H9 (cell line): ENCODE results near the gene RASSF5. TPM values are rescaled to one million over a fixed set of nuclear protein-coding genes. Genes with fewer than 3 reads are reported as not detected.

Experiments used
- DNase-seq: peaks from one replicate; pipeline ENCODE4 v3.0.0-alpha.2; 2017
- H2AFZ ChIP-seq: one replicate; pipeline ENCODE4 v1.6.1; 2013; ENCODE audit warnings: mild to moderate bottlenecking, low read length, control low read depth, moderate library complexity
- H2AK5ac ChIP-seq: 2 replicates; pipeline ENCODE4 v1.6.1; 2013; ENCODE audit warnings: low read length, control low read depth, mixed read lengths; ENCODE audit not compliant: insufficient read length
- H2BK120ac ChIP-seq: one replicate; pipeline ENCODE4 v1.6.1; 2013; ENCODE audit warnings: low read depth, mild to moderate bottlenecking, low read length, control low read depth, inconsistent platforms; ENCODE audit not compliant: poor library complexity, severe bottlenecking
- H2BK12ac ChIP-seq: 2 replicates; pipeline ENCODE4 v1.6.1; 2013; ENCODE audit warnings: low read length, control low read depth, mixed read lengths, low read depth; ENCODE audit not compliant: insufficient read length
- H2BK15ac ChIP-seq: 2 replicates; pipeline ENCODE4 v1.6.1; 2013; ENCODE audit warnings: low read depth, low read length, control low read depth
- H2BK20ac ChIP-seq: one replicate; pipeline ENCODE4 v1.6.1; 2013; ENCODE audit warnings: low read depth, mild to moderate bottlenecking, low read length, control low read depth, inconsistent platforms; ENCODE audit not compliant: poor library complexity, severe bottlenecking
- H2BK5ac ChIP-seq: 2 replicates; pipeline ENCODE4 v1.6.1; 2013; ENCODE audit warnings: low read length, control low read depth, mixed read lengths; ENCODE audit not compliant: insufficient read length
- H3K14ac ChIP-seq: 2 replicates; pipeline ENCODE4 v1.6.1; 2013; ENCODE audit warnings: low read length, control low read depth; ENCODE audit not compliant: insufficient read depth
- H3K18ac ChIP-seq: 2 replicates; pipeline ENCODE4 v1.6.1; 2013; ENCODE audit warnings: low read depth, mild to moderate bottlenecking, mixed read lengths, low read length, control low read depth; ENCODE audit not compliant: insufficient read length
- H3K23ac ChIP-seq: 2 replicates; pipeline ENCODE4 v1.6.1; 2013; ENCODE audit warnings: low read length, control low read depth, mixed read lengths, low read depth; ENCODE audit not compliant: insufficient read length
- H3K23me2 ChIP-seq: 2 replicates; pipeline ENCODE4 v1.6.1; 2013; ENCODE audit warnings: low read depth, mild to moderate bottlenecking, mixed read lengths, low read length, control low read depth; ENCODE audit not compliant: insufficient read length, poor library complexity, severe bottlenecking
- H3K27ac ChIP-seq: 2 replicates; pipeline ENCODE4 v1.5.1; 2013; ENCODE audit warnings: low read length, control low read depth, mixed read lengths, low read depth; ENCODE audit not compliant: insufficient read length
- H3K27me3 ChIP-seq: 2 replicates; pipeline ENCODE4 v1.6.1; 2013; ENCODE audit warnings: low read length, control low read depth, inconsistent platforms; ENCODE audit not compliant: insufficient read depth
- H3K4ac ChIP-seq: 2 replicates; pipeline ENCODE4 v1.6.1; 2013; ENCODE audit warnings: low read depth, mild to moderate bottlenecking, control low read depth, inconsistent platforms, low read length, moderate library complexity
- H3K4me1 ChIP-seq: 2 replicates; pipeline ENCODE4 v1.6.1; 2013; ENCODE audit warnings: low read length, control low read depth, inconsistent platforms; ENCODE audit not compliant: insufficient read depth
- H3K4me2 ChIP-seq: 2 replicates; pipeline ENCODE4 v1.6.1; 2013; ENCODE audit warnings: low read length, control low read depth, mixed read lengths; ENCODE audit not compliant: insufficient read length, insufficient read depth
- H3K56ac ChIP-seq: 2 replicates; pipeline ENCODE4 v1.6.1; 2013; ENCODE audit warnings: low read depth, mild to moderate bottlenecking, mixed read lengths, low read length, control low read depth; ENCODE audit not compliant: insufficient read length
- H3K79me1 ChIP-seq: 2 replicates; pipeline ENCODE4 v1.6.1; 2013; ENCODE audit warnings: low read depth, mild to moderate bottlenecking, moderate library complexity, low read length, control low read depth, inconsistent platforms; ENCODE audit not compliant: insufficient read depth, poor library complexity, severe bottlenecking
- H3K79me2 ChIP-seq: 2 replicates; pipeline ENCODE4 v1.6.1; 2013; ENCODE audit warnings: low read length, control low read depth, inconsistent platforms; ENCODE audit not compliant: insufficient read depth
- H3K9ac ChIP-seq: 2 replicates; pipeline ENCODE4 v1.6.1; 2013; ENCODE audit warnings: low read length, control low read depth, mixed read lengths; ENCODE audit not compliant: insufficient read length; ENCODE audit errors: extremely low read depth
- H3K9me3 ChIP-seq: one replicate; pipeline ENCODE4 v1.6.1; 2013; ENCODE audit warnings: low read depth, low read length, inconsistent platforms; ENCODE audit not compliant: control insufficient read depth
- H3T11ph ChIP-seq: one replicate; pipeline ENCODE4 v1.6.1; 2013; ENCODE audit warnings: mild to moderate bottlenecking, low read length, control low read depth, inconsistent platforms
- H4K20me1 ChIP-seq: one replicate; pipeline ENCODE4 v1.6.1; 2013; ENCODE audit not compliant: control insufficient read depth, insufficient read length, insufficient read depth
- H4K5ac ChIP-seq: 2 replicates; pipeline ENCODE4 v1.6.1; 2013; ENCODE audit warnings: low read depth, mild to moderate bottlenecking, mixed read lengths, low read length, control low read depth; ENCODE audit not compliant: insufficient read length
- H4K8ac ChIP-seq: replicated peaks from 2 replicates; pipeline ENCODE4 v1.6.1; 2013; ENCODE audit warnings: low read length, control low read depth, mixed read lengths, low read depth; ENCODE audit not compliant: insufficient read length
- H4K91ac ChIP-seq: 2 replicates; pipeline ENCODE4 v1.6.1; 2013; ENCODE audit warnings: low read depth, mild to moderate bottlenecking, moderate library complexity, mixed read lengths, low read length, control low read depth; ENCODE audit not compliant: insufficient read length
- H3K27ac Mint-ChIP-seq, 3 experiments: 2 replicates in 2 of 3; 3 replicates in 1 of 3; pipeline ENCODE4 v1.8.0; 2020 to 2021; ENCODE audit warnings: mixed read lengths in 3 of 3, mild to moderate bottlenecking in 1 of 3, moderate library complexity in 1 of 3
- H3K27me3 Mint-ChIP-seq: 2 replicates; pipeline ENCODE4 v1.8.0; 2021; ENCODE audit warnings: low read depth, mild to moderate bottlenecking, moderate library complexity, mixed read lengths
- H3K36me3 Mint-ChIP-seq, 3 experiments: 2 replicates in 2 of 3; 3 replicates in 1 of 3; pipeline ENCODE4 v1.8.0; 2020 to 2021; ENCODE audit warnings: low read depth in 3 of 3, mixed read lengths in 3 of 3; ENCODE audit not compliant: insufficient read depth in 1 of 3
- H3K4me1 Mint-ChIP-seq, 2 experiments: 2 replicates each; pipeline ENCODE4 v1.8.0; 2020; ENCODE audit warnings: mixed read lengths in 2 of 2
- H3K4me3 Mint-ChIP-seq, 2 experiments: 2 replicates in 1 of 2; 3 replicates in 1 of 2; pipeline ENCODE4 v1.8.0; 2020 to 2021; ENCODE audit warnings: mild to moderate bottlenecking in 2 of 2, mixed read lengths in 2 of 2, moderate library complexity in 1 of 2
- H3K9me3 Mint-ChIP-seq, 2 experiments: 2 replicates in 1 of 2; 3 replicates in 1 of 2; pipeline ENCODE4 v1.8.0; 2020; ENCODE audit warnings: mild to moderate bottlenecking in 2 of 2, mixed read lengths in 2 of 2, moderate library complexity in 1 of 2
- WGBS: extraction: QIAGEN DNeasy Blood & Tissue Kit; methylation state at CpG from one replicate; pipeline ENCODE4 v1.1.7; 2013; ENCODE audit warnings: missing lambda C conversion rate, low lambda C conversion rate, mixed read lengths; ENCODE audit not compliant: insufficient read length; ENCODE audit errors: extremely low coverage; 5-methylcytosine and 5-hydroxymethylcytosine counted together
- total RNA-seq: library from RNA; stranded (reverse); gene quantifications from 2 replicates; pipeline ENCODE4 v1.2.1, GENCODE V29; 2021
- TF ChIP-seq, protein P1 (sequence below): fragments of 200-600 bp; sonication (generic); conservative IDR thresholded peaks from 3 replicates; pipeline ENCODE4 v1.8.0; 2021; ENCODE audit warnings: antibody characterized with exemption, mild to moderate bottlenecking

Gene RASSF5
- total RNA-seq, 1 experiment from 2014 or later, result 0.50 TPM

DNA sequence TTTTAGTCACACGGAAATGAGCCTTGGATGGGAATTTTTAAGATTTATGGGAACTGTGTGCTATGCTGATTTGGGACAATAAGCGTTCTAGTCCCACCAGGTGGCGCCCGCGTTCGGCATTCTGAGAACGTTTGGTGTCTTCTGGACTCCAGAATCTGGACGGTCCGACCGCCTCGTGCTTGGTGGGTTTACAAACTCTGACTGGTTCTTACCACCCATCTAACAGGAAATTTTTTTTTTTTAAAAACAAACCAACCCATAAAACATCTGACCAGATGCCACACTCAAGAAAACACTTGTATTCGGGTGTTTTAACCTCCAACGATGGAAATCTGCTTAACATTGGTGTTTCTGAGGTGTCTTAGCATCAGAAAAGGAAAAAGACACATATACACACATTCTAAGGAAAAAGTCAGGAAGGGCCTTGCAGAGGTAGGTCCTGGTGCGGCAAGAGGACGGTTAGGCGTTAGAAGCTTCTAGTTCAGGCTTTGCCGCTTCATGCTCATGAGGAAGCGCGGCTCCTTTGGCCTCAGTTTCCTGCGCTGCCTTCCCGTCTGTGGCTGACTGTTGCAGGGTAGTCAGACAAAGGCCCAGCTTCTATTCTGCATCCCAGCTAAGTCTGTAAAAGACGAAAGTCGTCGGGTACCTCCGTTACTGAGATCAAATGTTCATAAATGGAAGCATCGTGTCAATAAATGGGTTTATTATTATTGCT, 127.2 kb downstream of the RASSF5 start:
- no peak overlapping the region for H3K27ac ChIP-seq
- no peaks in the 10 kb centered on the region for H3K27me3 ChIP-seq

More for the DNA sequence above, 127.2 kb downstream of the RASSF5 start:
- Histone ChIP-seq H2BK12ac (no peak overlapping the region), H4K20me1 (no peaks in the 10 kb centered on the region), H3T11ph (no peak overlapping the region), H2BK5ac (no peak overlapping the region), H3K79me1 (no peaks in the 10 kb centered on the region), H3K56ac (no peak overlapping the region), H3K9ac (no peak overlapping the region), H2BK20ac (no peak overlapping the region), H3K9me3 (no peaks in the 10 kb centered on the region), H3K18ac (no peak overlapping the region), H3K23ac (no peak overlapping the region), H4K8ac (no peak overlapping the region), H3K4me2 (peak overlapping the region; percentile 81), H2AFZ (no peak overlapping the region), H2BK120ac (no peak overlapping the region), H3K4me1 (peaks cover 3% of the 10 kb centered on the region; the same call in 1 of the 2 replicates), H3K79me2 (no peaks in the 10 kb centered on the region), H3K4ac (no peak overlapping the region), H4K91ac (no peak overlapping the region), H2BK15ac (no peak overlapping the region), H3K23me2 (peaks cover 14% of the 10 kb centered on the region), H2AK5ac (no peak overlapping the region), H4K5ac (no peak overlapping the region), H3K14ac (0 out of 2 replicates have a peak overlapping the region, but pooled peaks have one; percentile 30)
- H3K4me3 Mint-ChIP-seq, result peak overlapping the region; percentile 74 to 89
- peak; percentile 75 for DNase-seq
- no peaks in the 10 kb centered on the region for H3K9me3 Mint-ChIP-seq
- TF ChIP-seq, protein P1, sequence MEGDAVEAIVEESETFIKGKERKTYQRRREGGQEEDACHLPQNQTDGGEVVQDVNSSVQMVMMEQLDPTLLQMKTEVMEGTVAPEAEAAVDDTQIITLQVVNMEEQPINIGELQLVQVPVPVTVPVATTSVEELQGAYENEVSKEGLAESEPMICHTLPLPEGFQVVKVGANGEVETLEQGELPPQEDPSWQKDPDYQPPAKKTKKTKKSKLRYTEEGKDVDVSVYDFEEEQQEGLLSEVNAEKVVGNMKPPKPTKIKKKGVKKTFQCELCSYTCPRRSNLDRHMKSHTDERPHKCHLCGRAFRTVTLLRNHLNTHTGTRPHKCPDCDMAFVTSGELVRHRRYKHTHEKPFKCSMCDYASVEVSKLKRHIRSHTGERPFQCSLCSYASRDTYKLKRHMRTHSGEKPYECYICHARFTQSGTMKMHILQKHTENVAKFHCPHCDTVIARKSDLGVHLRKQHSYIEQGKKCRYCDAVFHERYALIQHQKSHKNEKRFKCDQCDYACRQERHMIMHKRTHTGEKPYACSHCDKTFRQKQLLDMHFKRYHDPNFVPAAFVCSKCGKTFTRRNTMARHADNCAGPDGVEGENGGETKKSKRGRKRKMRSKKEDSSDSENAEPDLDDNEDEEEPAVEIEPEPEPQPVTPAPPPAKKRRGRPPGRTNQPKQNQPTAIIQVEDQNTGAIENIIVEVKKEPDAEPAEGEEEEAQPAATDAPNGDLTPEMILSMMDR, result peak; percentile 87
- H3K36me3 Mint-ChIP-seq, result no peaks in the 10 kb centered on the region
- H3K4me1 Mint-ChIP-seq, result peaks cover 27 to 30% of the 10 kb centered on the region in 2 experiments
- peak overlapping the region in 1 of 3 experiments; percentile 53; a peak in 1 of 7 replicates for H3K27ac Mint-ChIP-seq
- H3K27me3 Mint-ChIP-seq, result peaks cover 29% of the 10 kb centered on the region
- WGBS, result no CpG with 5 or more reads among the region's 26 CpGs
